Heart right ventricle (tissue), 16 donors: ENCODE data around the gene ASH1L. TPM values are rescaled to one million over a fixed set of nuclear protein-coding genes. Genes with fewer than 3 reads are reported as not detected.
"Not testable (repeated sequence)": the region's sequence is repeated elsewhere in the genome, so short reads cannot be mapped to it uniquely, and the experiment has no call there.

ENCODE experiments used
- ATAC-seq, 8 donors: fragments of 200-7000 bp; cut with Tn5 transposase; one replicate each; pipeline ENCODE4 v1.9.1; 2020; ENCODE audit warnings: mild to moderate bottlenecking in 8 of 8, moderate library complexity in 8 of 8, moderate number of reproducible peaks in 1 of 8
- DNase-seq, 2 donors: peaks; one replicate each; pipeline ENCODE4 v3.0.0-alpha.2; 2020
- H3K27ac ChIP-seq, 10 donors: fragments of 200-600 bp; sonication (generic) in 2 of 10; one replicate each; pipeline versions ENCODE4 v1.5.0 to v1.8.0; 2020 to 2022; ENCODE audit warnings: mild to moderate bottlenecking in 3 of 10
- H3K27me3 ChIP-seq, 7 donors: fragments of 200-600 bp; one replicate each; pipeline ENCODE4 v1.8.0; 2021 to 2022; ENCODE audit warnings: mild to moderate bottlenecking in 2 of 7
- H3K36me3 ChIP-seq, 9 donors: fragments of 200-600 bp; sonication (generic) in 1 of 9; one replicate each; pipeline versions ENCODE4 v1.5.0 to v1.8.0; 2020 to 2022; ENCODE audit warnings: mild to moderate bottlenecking in 2 of 9
- H3K4me1 ChIP-seq, 9 donors: fragments of 200-600 bp; sonication (generic) in 1 of 9; one replicate each; pipeline versions ENCODE4 v1.5.0 to v1.8.0; 2020 to 2022; ENCODE audit warnings: mild to moderate bottlenecking in 4 of 9
- H3K4me3 ChIP-seq, 10 donors: fragments of 200-600 bp; sonication (generic) in 2 of 10; one replicate each; pipeline versions ENCODE4 v1.5.0 to v1.8.0; 2020 to 2022; ENCODE audit warnings: mild to moderate bottlenecking in 7 of 10, moderate library complexity in 2 of 10
- H3K9me3 ChIP-seq, 11 donors: fragments of 200-600 bp in 10 of 11; sonication (generic) in 2 of 11; one replicate each; pipeline versions ENCODE4 v1.5.0 to v1.8.0; 2013 to 2022; ENCODE audit warnings: mild to moderate bottlenecking in 2 of 11, control low read depth in 1 of 11, moderate library complexity in 1 of 11
- WGBS, 2 donors: extraction: QIAGEN DNeasy Blood & Tissue Kit; methylation state at CpG; one replicate each; pipeline ENCODE4 v1.1.7; 2013; ENCODE audit warnings: inconsistent platforms in 1 of 2; 5-methylcytosine and 5-hydroxymethylcytosine counted together
- intact Hi-C, 10 donors: fragments of 100-400 bp; cut with DNase I; formaldehyde crosslinking; loops; one replicate each; pipeline versions ENCODE4 v1.11.1 to v1.14.2; 2022
- polyA plus RNA-seq, 2 donors: library from polyadenylated mRNA; stranded (reverse); fragments of 200-250 nt; gene quantifications; one replicate each; pipeline ENCODE4 v1.2.3, GENCODE V29; 2013
- total RNA-seq, 10 donors: library from RNA; stranded (reverse); fragmentation: NEBNext Ultra II Directional in 3 of 10; extraction: Animal tissue kit (Norgen Biotek cat#: 25700) in 3 of 10; gene quantifications; one replicate each; pipeline versions ENCODE4 v1.2.1 to v1.2.4, GENCODE V29; 2021 to 2023
- TF ChIP-seq, protein P1 (sequence below), 9 donors: fragments of 200-600 bp; sonication (generic) in 2 of 9; IDR thresholded peaks; one replicate each; pipeline versions ENCODE4 v1.5.0 to v1.8.0; 2021 to 2022; ENCODE audit warnings: antibody characterized with exemption in 9 of 9, mild to moderate bottlenecking in 5 of 9, moderate library complexity in 1 of 9
- donor health status: Arrhythmogenic right ventricular cardiomyopathy.
- donor health status: ischemic (EF 13 %, LVEDD 7.1; RV severe dilation, severe dysfunction).
- donor health status: healthy with polysubstance abuse.
- donor health status: DM: no; HTN: yes; CAD: no.
- donor health status: DM: no; HTN: no; CAD: no.
- donor health status: ischemic (EF 25% LVEDD 6.9; RV normal size, moderate dysfunction).
- donor health status: ischemic (EF 25% LVEDD 5.7; RV mildly dilated, moderate dysfunction).
- donor health status: healthy.
- donor health status: DM: yes; HTN: yes; CAD: no.
- donor health status: Ischemic cardiomyopathy.
- donor health status: ischemic (EF 35%, LVEDD 5.7; RV mildly dilated, moderate dysfunction).
- donor health status: nonischemic (EF 11% LVEDD 7.7; RV severe dilation, severe dysfunction).
- donor health status: DM: yes; HTN: yes; CAD: no.
- donor health status: PGD.
- donor health status: ischemic (EF 29% LVEDD 5.4; RV normal size, mild dysfunction).
- donor health status: nonischemic (EF 23%, LVEDD 6.1; RV moderate dilation, normal function).

ASH1L gene
- total and polyA plus RNA-seq, 12 donors: 5.1 to 56.8 (median 47.3) TPM

DNA sequence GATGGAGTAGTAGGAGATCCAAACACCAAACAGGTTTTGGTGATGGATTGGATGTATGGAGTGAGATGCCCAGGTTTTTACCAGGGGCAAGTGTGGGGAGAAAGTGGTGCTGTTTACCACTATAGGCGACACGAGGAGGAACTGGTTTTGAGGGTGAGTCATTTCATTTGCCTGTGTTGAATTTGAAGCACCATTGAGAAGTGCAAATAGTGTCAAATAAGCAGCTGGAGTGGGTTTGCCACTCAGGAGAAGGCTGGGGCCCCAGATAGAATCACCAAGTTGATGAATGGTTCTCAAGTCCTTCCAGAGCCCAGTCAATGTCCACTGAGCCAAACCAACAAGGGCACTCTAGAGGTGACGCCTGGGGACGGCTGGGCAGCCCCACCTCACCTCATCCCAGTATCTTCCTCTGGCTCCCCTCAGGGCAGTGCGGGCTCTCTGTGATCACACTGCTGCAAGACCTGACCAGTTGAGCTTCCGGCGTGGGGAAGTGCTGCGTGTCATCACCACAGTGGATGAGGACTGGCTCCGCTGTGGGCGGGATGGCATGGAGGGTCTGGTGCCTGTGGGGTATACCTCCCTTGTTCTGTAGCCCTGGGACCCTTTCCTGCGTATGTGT, 232.5 kb downstream of the ASH1L start:
- TF ChIP-seq, protein P1, sequence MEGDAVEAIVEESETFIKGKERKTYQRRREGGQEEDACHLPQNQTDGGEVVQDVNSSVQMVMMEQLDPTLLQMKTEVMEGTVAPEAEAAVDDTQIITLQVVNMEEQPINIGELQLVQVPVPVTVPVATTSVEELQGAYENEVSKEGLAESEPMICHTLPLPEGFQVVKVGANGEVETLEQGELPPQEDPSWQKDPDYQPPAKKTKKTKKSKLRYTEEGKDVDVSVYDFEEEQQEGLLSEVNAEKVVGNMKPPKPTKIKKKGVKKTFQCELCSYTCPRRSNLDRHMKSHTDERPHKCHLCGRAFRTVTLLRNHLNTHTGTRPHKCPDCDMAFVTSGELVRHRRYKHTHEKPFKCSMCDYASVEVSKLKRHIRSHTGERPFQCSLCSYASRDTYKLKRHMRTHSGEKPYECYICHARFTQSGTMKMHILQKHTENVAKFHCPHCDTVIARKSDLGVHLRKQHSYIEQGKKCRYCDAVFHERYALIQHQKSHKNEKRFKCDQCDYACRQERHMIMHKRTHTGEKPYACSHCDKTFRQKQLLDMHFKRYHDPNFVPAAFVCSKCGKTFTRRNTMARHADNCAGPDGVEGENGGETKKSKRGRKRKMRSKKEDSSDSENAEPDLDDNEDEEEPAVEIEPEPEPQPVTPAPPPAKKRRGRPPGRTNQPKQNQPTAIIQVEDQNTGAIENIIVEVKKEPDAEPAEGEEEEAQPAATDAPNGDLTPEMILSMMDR (IDR thresholded peaks at IDR 0.05): no peak
- no peaks in the 10 kb centered on the region for H3K27me3 ChIP-seq
- WGBS, 2 donors: 89 to 92% methylated on average over 11 of the region's 11 CpGs
- no peak for DNase-seq
- H3K9me3 ChIP-seq: no peaks in the 10 kb centered on the region
- no peak for ATAC-seq
- H3K27ac ChIP-seq: no peak overlapping the region
- peaks cover 0 to 15% (median 7%) of the 10 kb centered on the region in 9 donors for H3K4me1 ChIP-seq
- H3K4me3 ChIP-seq: no peak overlapping the region
- intact Hi-C loops: loop anchor here in 2 of 10 donors (10.0 kb wide), 1 partner anchor 265 kb away; no protein-coding TSS in a partner anchor
- H3K36me3 ChIP-seq: peaks cover 0 to 93% (median 60%) of the 10 kb centered on the region in 9 donors

- H3K9me3 ChIP-seq, H3K27me3 ChIP-seq, DNase-seq, H3K27ac ChIP-seq, ATAC-seq, intact Hi-C loops, H3K4me3 ChIP-seq: not testable (repeated sequence)
- Histone ChIP-seq H3K4me1 (peaks cover 0 to 18% (median 11%) of the 10 kb centered on the region in 9 donors), H3K36me3 (peaks cover 0 to 81% (median 54%) of the 10 kb centered on the region in 9 donors)
- 83 to 87% methylated on average over 7 of the region's 7 CpGs for WGBS, 2 donors
Measured at GRCh38 chr1:155328856-155329255, 233.7 kb downstream of the ASH1L start.

GRCh38 chr1:155327981-155328380, 234.6 kb downstream of the ASH1L start:
- ATAC-seq (no peak), DNase-seq (no peak)
- TF ChIP-seq, protein P1 (IDR thresholded peaks at IDR 0.05): no peak
- H3K9me3 ChIP-seq: no peaks in the 10 kb centered on the region
- H3K4me3 ChIP-seq: no peak overlapping the region
- intact Hi-C loops: no loop called here
- peaks cover 0 to 72% (median 54%) of the 10 kb centered on the region in 9 donors for H3K36me3 ChIP-seq
- WGBS, 2 donors: 89 to 91% methylated on average over 4 of the region's 4 CpGs
- H3K27me3 ChIP-seq: no peaks in the 10 kb centered on the region
- H3K27ac ChIP-seq: no peak overlapping the region
- peaks cover 0 to 18% (median 11%) of the 10 kb centered on the region in 9 donors for H3K4me1 ChIP-seq

GRCh38 chr1:155326631-155327037, 236.0 kb downstream of the ASH1L start:
- Histone ChIP-seq H3K27ac (no peak overlapping the region), H3K27me3 (no peaks in the 10 kb centered on the region), H3K4me3 (no peak overlapping the region), H3K36me3 (peaks cover 0 to 64% (median 47%) of the 10 kb centered on the region in 9 donors), H3K9me3 (no peaks in the 10 kb centered on the region), H3K4me1 (peaks cover 6 to 31% (median 23%) of the 10 kb centered on the region in 9 donors)
- no peak for ATAC-seq
- no peak for DNase-seq
- WGBS, 2 donors: 88 to 94% methylated on average over 7 of the region's 7 CpGs
- intact Hi-C loops: no loop called here
- TF ChIP-seq, protein P1 (IDR thresholded peaks at IDR 0.05): no peak

DNA sequence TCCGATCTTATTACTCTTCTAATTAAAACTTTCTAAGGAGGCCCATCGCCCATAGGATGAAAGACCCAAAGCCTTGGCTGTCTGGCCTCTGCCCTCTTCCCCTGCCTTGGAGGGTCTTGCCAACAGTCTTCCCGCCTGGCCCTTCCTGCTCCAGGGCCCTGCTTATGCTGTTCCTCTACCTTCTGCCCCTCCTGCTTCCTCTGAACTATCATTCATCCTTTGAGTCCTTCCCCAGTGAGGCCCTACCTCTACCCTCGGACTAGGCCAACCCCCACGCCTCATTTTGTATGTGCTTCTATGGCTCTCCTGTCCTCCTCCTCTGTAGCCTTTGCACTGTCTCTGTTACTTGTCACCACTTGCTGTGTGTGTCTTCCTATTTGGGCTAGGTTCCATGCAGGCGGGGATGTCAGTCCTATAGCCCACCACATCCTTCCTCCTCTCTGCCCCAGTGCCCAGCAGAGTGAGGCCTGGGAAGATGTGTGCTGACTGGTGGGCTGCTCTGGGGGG, 236.5 kb downstream of the ASH1L start:
- Histone ChIP-seq H3K27ac (peak overlapping the region in 1 of 10 donors; percentile 98), H3K27me3 (no peaks in the 10 kb centered on the region), H3K36me3 (peaks cover 0 to 59% (median 42%) of the 10 kb centered on the region in 9 donors), H3K4me3 (no peak overlapping the region), H3K4me1 (peaks cover 7 to 36% (median 28%) of the 10 kb centered on the region in 9 donors), H3K9me3 (no peaks in the 10 kb centered on the region)
- WGBS, 2 donors: 89 to 95% methylated on average over 6 of the region's 6 CpGs
- ATAC-seq (no peak), DNase-seq (no peak)
- intact Hi-C loops: no loop called here
- TF ChIP-seq, protein P1 (IDR thresholded peaks at IDR 0.05): no peak
